Transverse colon (tissue), 3 donors: Measurements from ENCODE around the gene BARD1.

Experiments
- CTCF ChIP-seq, 5 experiments: fragments of 200-600 bp in 3 of 5; fragments of 450-650 bp in 2 of 5; sonication (generic) in 3 of 5; IDR thresholded peaks; 1 replicate in 2 of 5; 2 replicates in 3 of 5; pipeline ENCODE4 v1.5.1; 2016 to 2017; ENCODE audit warnings: antibody characterized with exemption in 5 of 5, inconsistent platforms in 3 of 5, mild to moderate bottlenecking in 2 of 5, moderate library complexity in 1 of 5
- EP300 ChIP-seq: sonication (generic); formaldehyde crosslinking; IDR thresholded peaks from one replicate; pipeline ENCODE4 v1.6.1; 2017; ENCODE audit warnings: antibody characterized with exemption, low read depth

GRCh38 chr2:214772443-214773015 lies 37.0 kb downstream of the BARD1 start:
- no peak for TF ChIP-seq CTCF (IDR thresholded peaks at IDR 0.05)
- TF ChIP-seq EP300, result no peak
